Measurements from ENCODE around the gene FAIM2.

GRCh38 chr12:49823951-49824350 lies 79.7 kb downstream of the FAIM2 start:
- no peak for TF ChIP-seq CTCF (IDR thresholded peaks at IDR 0.05)
- TF ChIP-seq EP300 (IDR thresholded peaks at IDR 0.05), result no peak
- TF ChIP-seq POLR2A (IDR thresholded peaks at IDR 0.05; ENCODE audit: low read depth), result no peak
- no peak for TF ChIP-seq POLR2AphosphoS5 (IDR thresholded peaks at IDR 0.05)

Measured in esophagus muscularis mucosa (tissue), 4 donors.